Measurements from ENCODE around the gene HSPBP1. TPM values are rescaled to one million over a fixed set of nuclear protein-coding genes. Genes with fewer than 3 reads are reported as not detected.

Gene HSPBP1
- total and polyA plus RNA-seq, 2 donors (not counting 3 experiments of a cell fraction or from before 2014, with no cell fraction given): 30.4 to 47.5 TPM

DNA sequence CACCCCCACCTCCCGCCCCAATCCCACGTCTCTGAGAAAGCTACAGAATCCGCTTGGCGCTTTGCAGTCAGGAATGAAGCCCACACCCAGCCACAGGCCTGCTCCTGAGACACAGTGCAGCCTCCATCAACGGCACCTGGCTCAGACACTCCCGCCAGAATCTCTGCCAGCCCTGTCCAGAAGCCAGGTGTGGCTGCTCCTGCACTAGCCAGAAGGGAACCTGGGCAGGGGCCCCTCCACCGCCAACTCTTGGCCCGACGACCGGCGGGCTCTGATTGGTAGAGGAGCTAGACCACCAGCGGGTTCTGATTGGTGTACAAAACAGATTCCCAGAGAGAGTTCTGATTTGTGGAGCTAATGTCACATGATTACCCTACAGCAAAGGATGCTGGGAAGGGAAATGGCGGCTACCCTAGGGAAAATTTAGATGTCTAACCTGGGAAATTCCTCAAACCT, 18.2 kb downstream of the HSPBP1 start:
- no peak overlapping the region for H2AFZ ChIP-seq (ENCODE audit: low read depth, low read length)
- no peaks in the 10 kb centered on the region for H4K20me1 ChIP-seq (replicated peaks; ENCODE audit: control insufficient read depth, extremely low read depth, insufficient read depth, low read length)
- peaks cover 16% of the 10 kb centered on the region for H3K4me1 ChIP-seq (ENCODE audit: control insufficient read depth, extremely low read depth, insufficient read depth, low read length)
- no peak for TF ChIP-seq MYC (IDR thresholded peaks at IDR 0.05; ENCODE audit: low read depth, low read length)
- TF ChIP-seq POLR2AphosphoS5 (IDR thresholded peaks at IDR 0.05; ENCODE audit: insufficient read depth, low read depth, low read length): no peak
- TF ChIP-seq FOS (IDR thresholded peaks at IDR 0.05; ENCODE audit: borderline replicate concordance, insufficient read depth, low read length): no peak
- no peak for TF ChIP-seq JUN (IDR thresholded peaks at IDR 0.05; ENCODE audit: borderline replicate concordance, insufficient read depth, insufficient read length, low read depth)
- TF ChIP-seq, protein P1, sequence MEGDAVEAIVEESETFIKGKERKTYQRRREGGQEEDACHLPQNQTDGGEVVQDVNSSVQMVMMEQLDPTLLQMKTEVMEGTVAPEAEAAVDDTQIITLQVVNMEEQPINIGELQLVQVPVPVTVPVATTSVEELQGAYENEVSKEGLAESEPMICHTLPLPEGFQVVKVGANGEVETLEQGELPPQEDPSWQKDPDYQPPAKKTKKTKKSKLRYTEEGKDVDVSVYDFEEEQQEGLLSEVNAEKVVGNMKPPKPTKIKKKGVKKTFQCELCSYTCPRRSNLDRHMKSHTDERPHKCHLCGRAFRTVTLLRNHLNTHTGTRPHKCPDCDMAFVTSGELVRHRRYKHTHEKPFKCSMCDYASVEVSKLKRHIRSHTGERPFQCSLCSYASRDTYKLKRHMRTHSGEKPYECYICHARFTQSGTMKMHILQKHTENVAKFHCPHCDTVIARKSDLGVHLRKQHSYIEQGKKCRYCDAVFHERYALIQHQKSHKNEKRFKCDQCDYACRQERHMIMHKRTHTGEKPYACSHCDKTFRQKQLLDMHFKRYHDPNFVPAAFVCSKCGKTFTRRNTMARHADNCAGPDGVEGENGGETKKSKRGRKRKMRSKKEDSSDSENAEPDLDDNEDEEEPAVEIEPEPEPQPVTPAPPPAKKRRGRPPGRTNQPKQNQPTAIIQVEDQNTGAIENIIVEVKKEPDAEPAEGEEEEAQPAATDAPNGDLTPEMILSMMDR (IDR thresholded peaks at IDR 0.05; ENCODE audit: extremely low read depth in 1 of 2, insufficient read depth in 1 of 2, low read depth in 1 of 2, low read length in 2 of 2): no peak
- no peak for TF ChIP-seq POLR2A (IDR thresholded peaks at IDR 0.05; ENCODE audit: low read depth, low read length)
- TF ChIP-seq GATA2 (IDR thresholded peaks at IDR 0.05; ENCODE audit: insufficient read depth, insufficient read length, low read depth, low read length): no peak
- TF ChIP-seq, protein P2, sequence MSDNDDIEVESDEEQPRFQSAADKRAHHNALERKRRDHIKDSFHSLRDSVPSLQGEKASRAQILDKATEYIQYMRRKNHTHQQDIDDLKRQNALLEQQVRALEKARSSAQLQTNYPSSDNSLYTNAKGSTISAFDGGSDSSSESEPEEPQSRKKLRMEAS (IDR thresholded peaks at IDR 0.05; ENCODE audit: insufficient read depth, insufficient read length): no peak
- TF ChIP-seq EZH2 (IDR thresholded peaks at IDR 0.05; ENCODE audit: borderline replicate concordance, low read depth, low read length, severe bottlenecking): no peak
- H3K9me3 ChIP-seq (replicated peaks; ENCODE audit: control insufficient read depth, insufficient read depth, low read length): no peaks in the 10 kb centered on the region
- BruUV-seq (replicated peaks): no TSS peak
- H3K27ac ChIP-seq (ENCODE audit: insufficient read depth, low read depth, low read length): no peak overlapping the region
- DNase-seq (ENCODE audit: low read depth, low spot score) (no peak), FAIRE-seq (no peak)
- no peak overlapping the region for H3K9ac ChIP-seq (replicated peaks; ENCODE audit: extremely low read depth, insufficient read depth, low read length)
- H3K79me2 ChIP-seq (ENCODE audit: control insufficient read depth, insufficient read depth, low read length): peaks cover 18% of the 10 kb centered on the region
- ChIA-PET CTCF (no interaction called here), POLR2A (no interaction called here)
- H3K36me3 ChIP-seq (ENCODE audit: control insufficient read depth in 2 of 2, extremely low read depth in 1 of 2, insufficient read depth in 2 of 2, low read length in 2 of 2): no peaks in the 10 kb centered on the region
- dilution Hi-C loops (cut with MboI; ENCODE audit: extremely low pct_ligation_motif_present, low sequenced_read_pairs): no loop called here
- H3K4me3 ChIP-seq (replicated peaks in 1 of 3; ENCODE audit: insufficient read depth in 1 of 3, low read depth in 1 of 3, low read length in 3 of 3): no peak overlapping the region
- no peaks in the 10 kb centered on the region for H3K9me1 ChIP-seq (replicated peaks; ENCODE audit: control insufficient read depth, extremely low read depth, insufficient read depth, low read length)
- no peaks in the 10 kb centered on the region for H3K27me3 ChIP-seq (ENCODE audit: control insufficient read depth in 2 of 2, insufficient read depth in 2 of 2, low read length in 2 of 2)
- H3K4me2 ChIP-seq (ENCODE audit: insufficient read depth, low read length): no peak overlapping the region
- intact Hi-C loops (cut with micrococcal nuclease): no loop called here
